Posterior vena cava (tissue), 2 donors: ENCODE data around the gene HNF4A. TPM values are rescaled to one million over a fixed set of nuclear protein-coding genes. Genes with fewer than 3 reads are reported as not detected.
"Not testable (repeated sequence)": the region's sequence is repeated elsewhere in the genome, so short reads cannot be mapped to it uniquely, and the experiment has no call there.

Experiments used
- DNase-seq: peaks from one replicate; pipeline ENCODE4 v3.0.0-alpha.2; 2020; ENCODE audit warnings: low spot score
- intact Hi-C, 2 donors: fragments of 100-400 bp; cut with DNase I; formaldehyde crosslinking; loops; one replicate each; pipeline versions ENCODE4 v1.14.1 to v1.14.2; 2022 to 2023
- total RNA-seq, 2 donors: library from RNA; stranded (reverse); fragmentation: NEBNext Ultra II Directional; extraction: Animal tissue kit (Norgen Biotek cat#: 25700); gene quantifications; one replicate each; pipeline ENCODE4 v1.2.1, GENCODE V29; 2021
- donor health status: DM: yes; HTN: yes; CAD: no.
- donor health status: DM: yes; HTN: yes; CAD: no.

HNF4A gene
- total RNA-seq, 2 donors from 2014 or later, result not detected

GRCh38 chr20:44455126-44455525, 99.6 kb downstream of the HNF4A start:
- intact Hi-C loops, result no loop called here
- DNase-seq, result no peak

GRCh38 chr20:44456611-44457010, 101.1 kb downstream of the HNF4A start:
- intact Hi-C loops, result no loop called here
- no peak for DNase-seq

GRCh38 chr20:44457016-44457415, 101.5 kb downstream of the HNF4A start:
- DNase-seq, result no peak
- intact Hi-C loops, result no loop called here

- DNase-seq, result no peak
- intact Hi-C loops, result no loop called here
Measured at GRCh38 chr20:44459271-44459670, 103.8 kb downstream of the HNF4A start.

- intact Hi-C loops, result no loop called here
- DNase-seq, result no peak
Measured at GRCh38 chr20:44460795-44461141, 105.3 kb downstream of the HNF4A start.

GRCh38 chr20:44461142-44461802, 105.8 kb downstream of the HNF4A start:
- intact Hi-C loops, result no loop called here
- DNase-seq, result no peak

- DNase-seq, result no peak
- intact Hi-C loops, result no loop called here
Measured at GRCh38 chr20:44461803-44462174, 106.3 kb downstream of the HNF4A start.

GRCh38 chr20:44463466-44463865, 108.0 kb downstream of the HNF4A start:
- no peak for DNase-seq
- intact Hi-C loops, result no loop called here

GRCh38 chr20:44464514-44464913, 109.0 kb downstream of the HNF4A start:
- intact Hi-C loops, result no loop called here
- no peak for DNase-seq

- intact Hi-C loops, result no loop called here
- no peak for DNase-seq
Measured at GRCh38 chr20:44465001-44465560, 109.6 kb downstream of the HNF4A start.

GRCh38 chr20:44467289-44467883, 111.9 kb downstream of the HNF4A start:
- intact Hi-C loops, result no loop called here
- peak; percentile 87 for DNase-seq

- intact Hi-C loops, result no loop called here
- no peak for DNase-seq
Measured at GRCh38 chr20:44468044-44468782, 112.7 kb downstream of the HNF4A start.

- no peak for DNase-seq
- intact Hi-C loops, result no loop called here
Measured at GRCh38 chr20:44470327-44470726, 114.8 kb downstream of the HNF4A start.

GRCh38 chr20:44471481-44471882, 116.0 kb downstream of the HNF4A start:
- intact Hi-C loops, result no loop called here
- DNase-seq, result no peak

- DNase-seq, intact Hi-C loops: not testable (repeated sequence)
Measured at GRCh38 chr20:44472283-44472682, 116.8 kb downstream of the HNF4A start.

GRCh38 chr20:44475372-44475693, 119.8 kb downstream of the HNF4A start:
- no peak for DNase-seq
- intact Hi-C loops, result loop anchor here in 1 of 2 donors (2.0 kb wide), 1 partner anchor 37 kb away; no protein-coding TSS in a partner anchor

GRCh38 chr20:44475694-44476560, 120.4 kb downstream of the HNF4A start, which contains the start of gene TTPAL:
TSS of gene TTPAL (plus strand) at chr20:44475874. CDS start at chr20:44480000, 4,126 bp downstream.
- DNase-seq, result peak; percentile 96
- intact Hi-C loops, result loop anchor here in 1 of 2 donors (2.0 kb wide), 1 partner anchor 37 kb away; no protein-coding TSS in a partner anchor

GRCh38 chr20:44477151-44477550, 121.7 kb downstream of the HNF4A start:
- intact Hi-C loops, result no loop called here
- DNase-seq, result no peak

GRCh38 chr20:44478206-44478605, 122.7 kb downstream of the HNF4A start:
- no peak for DNase-seq
- intact Hi-C loops, result no loop called here
